Caco-2 (cell line): ENCODE measurements around the gene DBP. TPM values are rescaled to one million over a fixed set of nuclear protein-coding genes. Genes with fewer than 3 reads are reported as not detected.

ENCODE experiments used
- BruUV-seq: library from RNA; stranded (reverse); fragments of 400-500 nt; replicated peaks from 2 replicates; lab custom pipeline; 2021; lab: Mats Ljungman, UMichigan
- CTCF ChIA-PET: fragments of 300-600 bp; sonication (Branson Sonifier 250); formaldehyde crosslinking; loops from one replicate; lab custom pipeline; 2022; ENCODE audit warnings: antibody characterized with exemption; lab: Charles Lee
- POLR2A ChIA-PET: fragments of 300-600 bp; sonication (Branson Sonifier 250); formaldehyde crosslinking; loops from one replicate; lab custom pipeline; 2022; ENCODE audit warnings: antibody characterized with exemption; lab: Charles Lee
- DNase-seq, 2 experiments: peaks; one replicate each; pipeline versions ENCODE4 v3.0.0 to v3.0.0-alpha.2; 2020 to 2022
- H3K27me3 ChIP-seq: replicated peaks from 2 replicates; pipeline ENCODE4 v1.6.0; 2011; ENCODE audit warnings: low read length; ENCODE audit not compliant: control insufficient read depth, insufficient read depth
- H3K36me3 ChIP-seq: 2 replicates; pipeline ENCODE4 v1.5.1; 2011; ENCODE audit warnings: low read length; ENCODE audit not compliant: control insufficient read depth, insufficient read depth
- H3K4me1 ChIP-seq: fragments of 250-450 bp; sonication (Bioruptor Pico); 2 replicates; pipeline ENCODE4 v1.5.1; 2020; ENCODE audit warnings: mild to moderate bottlenecking
- H3K4me3 ChIP-seq: 2 replicates; pipeline ENCODE4 v1.5.1; 2011; ENCODE audit warnings: low read depth, mild to moderate bottlenecking, control low read depth, low read length
- H3K9me3 ChIP-seq: fragments of 250-450 bp; sonication (Bioruptor Pico); 2 replicates; pipeline ENCODE4 v1.5.1; 2020; ENCODE audit warnings: mild to moderate bottlenecking, moderate library complexity
- H3K27ac Mint-ChIP-seq: one replicate; pipeline ENCODE4 v1.8.0; 2022; ENCODE audit warnings: mixed read lengths; ENCODE audit not compliant: unreplicated experiment
- H3K27me3 Mint-ChIP-seq: one replicate; pipeline ENCODE4 v1.8.0; 2022; ENCODE audit warnings: mixed read lengths; ENCODE audit not compliant: insufficient read depth, unreplicated experiment
- H3K36me3 Mint-ChIP-seq: one replicate; pipeline ENCODE4 v1.8.0; 2022; ENCODE audit warnings: mild to moderate bottlenecking, mixed read lengths; ENCODE audit not compliant: insufficient read depth, unreplicated experiment
- H3K4me1 Mint-ChIP-seq: one replicate; pipeline ENCODE4 v1.8.0; 2022; ENCODE audit warnings: low read depth, mixed read lengths; ENCODE audit not compliant: unreplicated experiment
- H3K4me3 Mint-ChIP-seq: one replicate; pipeline ENCODE4 v1.8.0; 2022; ENCODE audit warnings: mild to moderate bottlenecking, moderate library complexity, mixed read lengths; ENCODE audit not compliant: unreplicated experiment
- H3K9me3 Mint-ChIP-seq: one replicate; pipeline ENCODE4 v1.8.0; 2022; ENCODE audit warnings: mixed read lengths; ENCODE audit not compliant: unreplicated experiment
- intact Hi-C: fragments of 100-400 bp; cut with micrococcal nuclease; formaldehyde crosslinking; loops from one replicate; pipeline ENCODE4 v1.10.0; 2022; ENCODE audit not compliant: unreplicated experiment
- total RNA-seq: library from RNA; stranded (reverse); gene quantifications from 2 replicates; pipeline ENCODE4 v1.2.3, GENCODE V29; 2022
- TF ChIP-seq, protein P1 (sequence below), 2 experiments: fragments of 200-600 bp in 1 of 2; IDR thresholded peaks; 1 replicate in 1 of 2; 2 replicates in 1 of 2; pipeline versions ENCODE4 v1.5.1 to v1.8.0; 2011 to 2022; ENCODE audit warnings: antibody characterized with exemption in 1 of 2, control low read depth in 1 of 2, inconsistent platforms in 1 of 2, low read depth in 1 of 2, low read length in 1 of 2, mild to moderate bottlenecking in 1 of 2, moderate library complexity in 1 of 2; ENCODE audit not compliant: insufficient read depth in 1 of 2, severe bottlenecking in 1 of 2, unreplicated experiment in 1 of 2

The DBP gene
- total RNA-seq, 1 experiment from 2014 or later: 17.4 TPM

DNA sequence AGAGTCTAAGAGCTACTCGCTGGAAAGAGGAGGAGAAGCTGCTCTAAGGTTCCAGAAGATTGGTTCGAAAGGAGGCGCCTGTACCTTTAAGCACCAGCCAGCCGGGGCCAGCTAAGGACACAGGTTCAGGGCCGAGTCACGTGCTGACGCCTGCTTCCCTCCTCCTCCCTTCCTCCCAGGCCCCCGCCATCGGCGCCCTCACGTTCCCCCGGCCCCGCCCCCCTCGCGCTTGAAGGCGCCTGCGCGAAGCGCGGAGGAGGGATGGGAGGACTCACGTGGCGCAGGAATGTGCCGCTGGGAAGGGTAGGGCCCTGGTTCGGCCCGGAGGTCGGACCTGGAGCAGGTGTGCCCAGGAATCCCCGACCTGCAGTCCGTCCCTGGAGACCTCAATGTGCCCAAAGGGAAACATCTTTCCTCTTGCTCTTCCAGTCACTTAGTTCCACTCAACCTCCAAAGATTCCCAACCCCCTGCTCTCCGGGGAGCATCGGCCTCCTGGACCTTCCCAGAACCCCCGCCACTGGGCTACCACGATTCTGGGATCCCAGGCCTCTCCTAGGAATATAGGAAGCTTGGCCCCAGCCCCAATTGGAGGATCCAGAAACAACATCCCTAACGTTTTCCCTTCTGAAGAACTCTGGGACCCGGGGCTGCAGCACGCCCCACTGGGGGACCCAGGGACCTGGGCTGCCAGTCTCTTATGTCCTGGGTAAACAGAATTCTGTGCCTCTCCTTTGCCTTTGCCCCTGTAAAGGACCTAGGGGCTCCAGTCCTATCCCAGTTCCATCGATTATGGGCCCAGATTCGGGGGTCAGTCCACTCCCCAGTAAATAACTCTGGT is 2.5 kb downstream of the DBP start:
- peaks cover 9% of the 10 kb centered on the region for H3K9me3 Mint-ChIP-seq
- TSS peak; percentile 95 for BruUV-seq
- peak overlapping the region; percentile 93 for H3K27ac Mint-ChIP-seq
- ChIA-PET CTCF (interaction anchor here (0.6 to 1.2 kb wide), 2 partner anchors 16 to 50 kb away, joined by 3 to 4 read pairs; partner anchors contain the start of genes RPL18 and SPHK2), POLR2A (interaction anchor here (0.5 to 2.6 kb wide), 4 partner anchors 10 to 976 kb away, joined by 4 to 37 read pairs (median 13); partner anchors contain the start of genes PPP1R15A, RPL18 and SPHK2)
- H3K27me3 Mint-ChIP-seq: no peaks in the 10 kb centered on the region
- H3K27me3 ChIP-seq: no peaks in the 10 kb centered on the region
- peak; percentile 98 to 99 for DNase-seq
- H3K4me1 ChIP-seq: peaks cover 45% of the 10 kb centered on the region
- H3K36me3 Mint-ChIP-seq: peaks cover 80% of the 10 kb centered on the region
- H3K9me3 ChIP-seq: no peaks in the 10 kb centered on the region
- TF ChIP-seq, protein P1, sequence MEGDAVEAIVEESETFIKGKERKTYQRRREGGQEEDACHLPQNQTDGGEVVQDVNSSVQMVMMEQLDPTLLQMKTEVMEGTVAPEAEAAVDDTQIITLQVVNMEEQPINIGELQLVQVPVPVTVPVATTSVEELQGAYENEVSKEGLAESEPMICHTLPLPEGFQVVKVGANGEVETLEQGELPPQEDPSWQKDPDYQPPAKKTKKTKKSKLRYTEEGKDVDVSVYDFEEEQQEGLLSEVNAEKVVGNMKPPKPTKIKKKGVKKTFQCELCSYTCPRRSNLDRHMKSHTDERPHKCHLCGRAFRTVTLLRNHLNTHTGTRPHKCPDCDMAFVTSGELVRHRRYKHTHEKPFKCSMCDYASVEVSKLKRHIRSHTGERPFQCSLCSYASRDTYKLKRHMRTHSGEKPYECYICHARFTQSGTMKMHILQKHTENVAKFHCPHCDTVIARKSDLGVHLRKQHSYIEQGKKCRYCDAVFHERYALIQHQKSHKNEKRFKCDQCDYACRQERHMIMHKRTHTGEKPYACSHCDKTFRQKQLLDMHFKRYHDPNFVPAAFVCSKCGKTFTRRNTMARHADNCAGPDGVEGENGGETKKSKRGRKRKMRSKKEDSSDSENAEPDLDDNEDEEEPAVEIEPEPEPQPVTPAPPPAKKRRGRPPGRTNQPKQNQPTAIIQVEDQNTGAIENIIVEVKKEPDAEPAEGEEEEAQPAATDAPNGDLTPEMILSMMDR (IDR thresholded peaks at IDR 0.05; ENCODE audit: insufficient read depth in 1 of 2, low read depth in 1 of 2, low read length in 1 of 2, severe bottlenecking in 1 of 2, unreplicated experiment in 1 of 2): no peak
- peak overlapping the region; percentile 53 for H3K4me3 ChIP-seq
- 0 out of 2 replicates have a peak, but pooled peaks cover 1% of the 10 kb centered on the region for H3K36me3 ChIP-seq
- H3K4me1 Mint-ChIP-seq: peaks cover 36% of the 10 kb centered on the region
- H3K4me3 Mint-ChIP-seq: peak overlapping the region; percentile 80
- intact Hi-C loops: loop anchor here (5.0 kb wide), 2 partner anchors 203 to 328 kb away; partner anchors contain the start of gene HSD17B14

DNA sequence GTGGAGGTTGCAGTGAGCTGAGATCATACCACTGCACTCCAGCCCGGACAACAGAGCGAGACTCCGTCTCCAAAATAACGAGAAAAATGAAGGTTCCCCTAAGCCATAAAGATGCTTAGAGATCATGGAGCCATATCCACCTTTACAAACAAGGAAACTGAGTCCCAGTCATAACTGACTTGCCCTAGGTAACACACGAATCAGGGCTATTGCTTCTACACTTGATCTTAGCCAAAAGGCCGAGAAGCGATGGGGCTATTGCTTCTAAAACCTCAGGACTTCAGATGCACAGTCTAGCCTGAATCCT is 3.2 kb downstream of the DBP start:
- 0 out of 2 replicates have a peak, but pooled peaks cover 1% of the 10 kb centered on the region for H3K36me3 ChIP-seq
- Mint-ChIP-seq H3K27me3 (no peaks in the 10 kb centered on the region), H3K36me3 (peaks cover 82% of the 10 kb centered on the region), H3K27ac (peak overlapping the region; percentile 93), H3K4me1 (peaks cover 34% of the 10 kb centered on the region), H3K4me3 (peak overlapping the region; percentile 80), H3K9me3 (peaks cover 9% of the 10 kb centered on the region)
- ChIA-PET CTCF (interaction anchor here (0.6 to 1.2 kb wide), 3 partner anchors 15 to 243 kb away, joined by 3 to 4 read pairs (median 3); partner anchors contain the start of genes KDELR1, RPL18 and SPHK2), POLR2A (interaction anchor here (0.5 to 2.6 kb wide), 4 partner anchors 10 to 976 kb away, joined by 4 to 37 read pairs (median 13); partner anchors contain the start of genes PPP1R15A, RPL18 and SPHK2)
- H3K4me3 ChIP-seq: peak overlapping the region; percentile 22
- BruUV-seq: no TSS peak
- intact Hi-C loops: no loop called here
- no peaks in the 10 kb centered on the region for H3K27me3 ChIP-seq
- no peaks in the 10 kb centered on the region for H3K9me3 ChIP-seq
- DNase-seq: no peak
- TF ChIP-seq, protein P1 (IDR thresholded peaks at IDR 0.05; ENCODE audit: insufficient read depth in 1 of 2, low read depth in 1 of 2, low read length in 1 of 2, severe bottlenecking in 1 of 2, unreplicated experiment in 1 of 2): no peak
- peaks cover 45% of the 10 kb centered on the region for H3K4me1 ChIP-seq
